A673 (cell line): ENCODE measurements around the gene YTHDF2. TPM values are rescaled to one million over a fixed set of nuclear protein-coding genes. Genes with fewer than 3 reads are reported as not detected.

Source experiments
- BruUV-seq: library from RNA; stranded (reverse); fragments of 400-500 nt; replicated peaks from 2 replicates; lab custom pipeline; 2021; lab: Mats Ljungman, UMichigan
- CTCF ChIA-PET: fragments of 300-600 bp; sonication (Branson Sonifier 250); formaldehyde crosslinking; loops from one replicate; lab custom pipeline; 2022; ENCODE audit warnings: antibody characterized with exemption; lab: Charles Lee
- POLR2A ChIA-PET: fragments of 300-600 bp; sonication (Branson Sonifier 250); formaldehyde crosslinking; loops from one replicate; lab custom pipeline; 2022; ENCODE audit warnings: antibody characterized with exemption; ENCODE audit not compliant: low non-redundant PET; lab: Charles Lee
- DNase-seq: peaks from one replicate; pipeline ENCODE4 v3.0.0-alpha.2; 2015; ENCODE audit warnings: low spot score
- H3K27ac ChIP-seq: fragments of 200-600 bp; sonication (generic); 2 replicates; pipeline ENCODE4 v1.5.1; 2016; ENCODE audit warnings: mixed run types, low read depth, mild to moderate bottlenecking, mixed read lengths, antibody characterized with exemption, low read length; ENCODE audit not compliant: poor library complexity, severe bottlenecking
- H3K27me3 ChIP-seq: fragments of 200-600 bp; sonication (generic); replicated peaks from 2 replicates; pipeline ENCODE4 v1.6.1; 2017; ENCODE audit warnings: mixed run types, low read depth, mild to moderate bottlenecking, mixed read lengths, antibody characterized with exemption, low read length; ENCODE audit not compliant: insufficient read depth, poor library complexity
- H3K36me3 ChIP-seq: fragments of 200-600 bp; sonication (generic); 2 replicates; pipeline ENCODE4 v1.6.1; 2016; ENCODE audit warnings: mixed run types, mild to moderate bottlenecking, mixed read lengths, antibody characterized with exemption, low read length; ENCODE audit not compliant: insufficient read depth, poor library complexity, severe bottlenecking
- H3K4me1 ChIP-seq: fragments of 200-600 bp; sonication (generic); 2 replicates; pipeline ENCODE4 v1.6.1; 2017; ENCODE audit warnings: mixed run types, mild to moderate bottlenecking, mixed read lengths, antibody characterized with exemption, low read length; ENCODE audit not compliant: insufficient read depth, poor library complexity, severe bottlenecking
- H3K4me3 ChIP-seq: fragments of 200-600 bp; sonication (generic); 2 replicates; pipeline ENCODE4 v1.5.1; 2016; ENCODE audit warnings: low read depth, mixed run types, mild to moderate bottlenecking, mixed read lengths, low read length; ENCODE audit not compliant: poor library complexity, severe bottlenecking
- H3K9me3 ChIP-seq: fragments of 200-600 bp; sonication (generic); 2 replicates; pipeline ENCODE4 v1.6.1; 2016; ENCODE audit warnings: mixed run types, low read depth, mild to moderate bottlenecking, mixed read lengths, antibody characterized with exemption, low read length; ENCODE audit not compliant: poor library complexity, severe bottlenecking
- EZH2 ChIP-seq: fragments of 200-600 bp; sonication (generic); IDR thresholded peaks from 2 replicates; pipeline ENCODE4 v1.6.1; 2017; ENCODE audit warnings: borderline replicate concordance, low read depth, mild to moderate bottlenecking, mixed read lengths, antibody characterized with exemption, low read length; ENCODE audit not compliant: poor library complexity, severe bottlenecking
- intact Hi-C: fragments of 100-400 bp; cut with micrococcal nuclease; formaldehyde crosslinking; loops from one replicate; pipeline ENCODE4 v1.10.0; 2022; ENCODE audit not compliant: unreplicated experiment
- total RNA-seq: library from RNA; stranded (reverse); gene quantifications from 2 replicates; pipeline ENCODE4 v1.2.3, GENCODE V29; 2021
- TF ChIP-seq, protein P1 (sequence below): fragments of 300-800, 200-600 bp; sonication (generic); conservative IDR thresholded peaks from 2 replicates; pipeline ENCODE4 v1.5.1; 2017; ENCODE audit warnings: low read depth, mild to moderate bottlenecking, antibody characterized with exemption, low read length, moderate library complexity, mixed read lengths

YTHDF2 gene
- total RNA-seq, 1 experiment from 2014 or later: 111 TPM

DNA sequence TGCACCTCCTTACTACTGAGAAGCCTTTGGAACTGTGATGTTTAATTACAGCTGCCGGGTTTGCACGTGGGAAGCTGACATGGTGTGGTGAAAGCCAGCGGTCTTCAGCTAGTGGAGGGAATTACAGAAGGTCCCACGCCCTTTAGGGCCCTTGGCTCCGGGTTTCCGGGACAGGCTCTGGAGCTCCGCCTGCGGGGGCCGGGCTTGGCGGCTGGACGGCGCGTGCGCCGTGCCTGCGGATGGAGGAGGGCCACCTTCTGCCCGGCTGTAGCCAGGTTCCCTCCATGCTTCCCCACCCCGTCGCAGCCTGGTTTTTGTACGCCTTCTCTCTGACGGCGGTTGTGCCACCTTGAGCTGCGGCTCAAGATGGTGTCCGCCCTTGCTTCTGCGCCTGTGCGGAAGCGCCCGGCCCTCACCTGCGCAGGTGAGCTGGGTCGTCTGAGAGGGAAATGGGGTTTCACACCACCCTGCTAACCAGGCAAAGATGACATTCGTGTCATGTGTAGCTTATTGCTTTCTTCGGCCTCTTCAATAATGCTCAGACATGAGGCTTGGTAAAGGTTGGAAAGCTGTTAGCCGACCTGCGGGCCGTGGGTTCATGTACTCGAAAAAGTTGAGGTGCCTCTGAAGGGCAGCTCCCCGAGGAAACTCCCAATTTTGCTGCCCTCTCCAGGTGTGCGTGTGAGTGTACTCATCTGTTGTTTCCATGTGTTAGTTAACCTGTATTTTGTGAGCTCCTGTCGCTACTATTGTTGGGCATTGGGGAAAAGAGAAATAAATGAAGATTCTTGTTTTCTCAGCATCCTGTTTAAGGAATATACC lies 38.6 kb downstream of the YTHDF2 start:
- no peak overlapping the region for H3K27ac ChIP-seq
- H3K36me3 ChIP-seq: peaks cover 43% of the 10 kb centered on the region
- H3K4me3 ChIP-seq: no peak overlapping the region
- H3K9me3 ChIP-seq: no peaks in the 10 kb centered on the region
- no peak for DNase-seq
- no TSS peak for BruUV-seq
- intact Hi-C loops: no loop called here
- TF ChIP-seq, protein P1, sequence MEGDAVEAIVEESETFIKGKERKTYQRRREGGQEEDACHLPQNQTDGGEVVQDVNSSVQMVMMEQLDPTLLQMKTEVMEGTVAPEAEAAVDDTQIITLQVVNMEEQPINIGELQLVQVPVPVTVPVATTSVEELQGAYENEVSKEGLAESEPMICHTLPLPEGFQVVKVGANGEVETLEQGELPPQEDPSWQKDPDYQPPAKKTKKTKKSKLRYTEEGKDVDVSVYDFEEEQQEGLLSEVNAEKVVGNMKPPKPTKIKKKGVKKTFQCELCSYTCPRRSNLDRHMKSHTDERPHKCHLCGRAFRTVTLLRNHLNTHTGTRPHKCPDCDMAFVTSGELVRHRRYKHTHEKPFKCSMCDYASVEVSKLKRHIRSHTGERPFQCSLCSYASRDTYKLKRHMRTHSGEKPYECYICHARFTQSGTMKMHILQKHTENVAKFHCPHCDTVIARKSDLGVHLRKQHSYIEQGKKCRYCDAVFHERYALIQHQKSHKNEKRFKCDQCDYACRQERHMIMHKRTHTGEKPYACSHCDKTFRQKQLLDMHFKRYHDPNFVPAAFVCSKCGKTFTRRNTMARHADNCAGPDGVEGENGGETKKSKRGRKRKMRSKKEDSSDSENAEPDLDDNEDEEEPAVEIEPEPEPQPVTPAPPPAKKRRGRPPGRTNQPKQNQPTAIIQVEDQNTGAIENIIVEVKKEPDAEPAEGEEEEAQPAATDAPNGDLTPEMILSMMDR: no peak
- no peak for TF ChIP-seq EZH2
- ChIA-PET POLR2A (no interaction called here), CTCF (no interaction called here)
- no peaks in the 10 kb centered on the region for H3K27me3 ChIP-seq
- no peaks in the 10 kb centered on the region for H3K4me1 ChIP-seq

GRCh38 chr1:28776341-28776740 lies 39.6 kb downstream of the YTHDF2 start:
- Histone ChIP-seq H3K4me1 (no peaks in the 10 kb centered on the region), H3K9me3 (no peaks in the 10 kb centered on the region), H3K36me3 (peaks cover 37% of the 10 kb centered on the region), H3K4me3 (no peak overlapping the region), H3K27ac (no peak overlapping the region), H3K27me3 (no peaks in the 10 kb centered on the region)
- DNase-seq: no peak
- TF ChIP-seq, protein P1: no peak
- TF ChIP-seq EZH2: no peak
- intact Hi-C loops: no loop called here
- no TSS peak for BruUV-seq
- ChIA-PET CTCF (no interaction called here), POLR2A (no interaction called here)

- no peaks in the 10 kb centered on the region for H3K27me3 ChIP-seq
- H3K4me3 ChIP-seq: no peak overlapping the region
- TF ChIP-seq, protein P1: no peak
- H3K36me3 ChIP-seq: peaks cover 22% of the 10 kb centered on the region
- intact Hi-C loops: no loop called here
- no peaks in the 10 kb centered on the region for H3K4me1 ChIP-seq
- no peak overlapping the region for H3K27ac ChIP-seq
- CTCF ChIA-PET: no interaction called here
- DNase-seq: no peak
- no TSS peak for BruUV-seq
- no peaks in the 10 kb centered on the region for H3K9me3 ChIP-seq
- POLR2A ChIA-PET: no interaction called here
Measured at GRCh38 chr1:28778021-28778420, 41.3 kb downstream of the YTHDF2 start.
